Measurements from ENCODE around the gene ATG13. TPM values are rescaled to one million over a fixed set of nuclear protein-coding genes. Genes with fewer than 3 reads are reported as not detected.
A peak's percentile ranks its signal among the peaks of the same experiment; 100 is the strongest.

ATG13 gene
- total RNA-seq, 4 donors from 2014 or later = 68.8 to 94.3 (median 90.2) TPM

DNA sequence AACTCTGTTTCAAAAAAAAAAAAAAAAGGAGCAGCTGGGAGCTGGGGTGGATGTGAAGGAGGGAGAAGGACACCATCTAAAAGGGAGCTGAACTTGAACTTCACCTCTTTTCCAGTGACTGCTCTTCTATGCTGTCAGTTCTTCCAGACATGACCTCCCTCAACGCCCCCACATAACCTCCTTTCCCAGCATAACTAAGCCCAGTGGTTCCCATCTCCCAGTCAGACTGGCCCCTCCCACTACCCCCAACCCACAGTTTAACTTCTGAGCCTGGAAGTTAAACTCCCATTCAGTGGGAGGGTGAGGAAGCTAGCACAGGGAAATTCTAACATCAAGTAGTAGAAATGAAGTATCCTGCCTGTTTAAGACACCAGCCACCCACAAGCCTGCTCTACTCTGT, 81.2 kb downstream of the ATG13 start:
- Histone ChIP-seq H3K4me1 (peaks cover 83% of the 10 kb centered on the region), H3K4me3 (no peak overlapping the region), H3K9me3 (no peaks in the 10 kb centered on the region), H3K27ac (no peak overlapping the region), H3K36me3 (peaks cover 40% of the 10 kb centered on the region), H3K27me3 (no peaks in the 10 kb centered on the region)
- DNase-seq (ENCODE audit: low spot score in 2 of 2) = no peak
- TF ChIP-seq POLR2A (IDR thresholded peaks at IDR 0.05) (no peak), POLR2AphosphoS5 (IDR thresholded peaks at IDR 0.05) (no peak), EP300 (IDR thresholded peaks at IDR 0.05) (no peak)
- TF ChIP-seq, protein P1, sequence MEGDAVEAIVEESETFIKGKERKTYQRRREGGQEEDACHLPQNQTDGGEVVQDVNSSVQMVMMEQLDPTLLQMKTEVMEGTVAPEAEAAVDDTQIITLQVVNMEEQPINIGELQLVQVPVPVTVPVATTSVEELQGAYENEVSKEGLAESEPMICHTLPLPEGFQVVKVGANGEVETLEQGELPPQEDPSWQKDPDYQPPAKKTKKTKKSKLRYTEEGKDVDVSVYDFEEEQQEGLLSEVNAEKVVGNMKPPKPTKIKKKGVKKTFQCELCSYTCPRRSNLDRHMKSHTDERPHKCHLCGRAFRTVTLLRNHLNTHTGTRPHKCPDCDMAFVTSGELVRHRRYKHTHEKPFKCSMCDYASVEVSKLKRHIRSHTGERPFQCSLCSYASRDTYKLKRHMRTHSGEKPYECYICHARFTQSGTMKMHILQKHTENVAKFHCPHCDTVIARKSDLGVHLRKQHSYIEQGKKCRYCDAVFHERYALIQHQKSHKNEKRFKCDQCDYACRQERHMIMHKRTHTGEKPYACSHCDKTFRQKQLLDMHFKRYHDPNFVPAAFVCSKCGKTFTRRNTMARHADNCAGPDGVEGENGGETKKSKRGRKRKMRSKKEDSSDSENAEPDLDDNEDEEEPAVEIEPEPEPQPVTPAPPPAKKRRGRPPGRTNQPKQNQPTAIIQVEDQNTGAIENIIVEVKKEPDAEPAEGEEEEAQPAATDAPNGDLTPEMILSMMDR (IDR thresholded peaks at IDR 0.05) = no peak
- 75% methylated on average over 1 of the region's 1 CpG for WGBS

DNA sequence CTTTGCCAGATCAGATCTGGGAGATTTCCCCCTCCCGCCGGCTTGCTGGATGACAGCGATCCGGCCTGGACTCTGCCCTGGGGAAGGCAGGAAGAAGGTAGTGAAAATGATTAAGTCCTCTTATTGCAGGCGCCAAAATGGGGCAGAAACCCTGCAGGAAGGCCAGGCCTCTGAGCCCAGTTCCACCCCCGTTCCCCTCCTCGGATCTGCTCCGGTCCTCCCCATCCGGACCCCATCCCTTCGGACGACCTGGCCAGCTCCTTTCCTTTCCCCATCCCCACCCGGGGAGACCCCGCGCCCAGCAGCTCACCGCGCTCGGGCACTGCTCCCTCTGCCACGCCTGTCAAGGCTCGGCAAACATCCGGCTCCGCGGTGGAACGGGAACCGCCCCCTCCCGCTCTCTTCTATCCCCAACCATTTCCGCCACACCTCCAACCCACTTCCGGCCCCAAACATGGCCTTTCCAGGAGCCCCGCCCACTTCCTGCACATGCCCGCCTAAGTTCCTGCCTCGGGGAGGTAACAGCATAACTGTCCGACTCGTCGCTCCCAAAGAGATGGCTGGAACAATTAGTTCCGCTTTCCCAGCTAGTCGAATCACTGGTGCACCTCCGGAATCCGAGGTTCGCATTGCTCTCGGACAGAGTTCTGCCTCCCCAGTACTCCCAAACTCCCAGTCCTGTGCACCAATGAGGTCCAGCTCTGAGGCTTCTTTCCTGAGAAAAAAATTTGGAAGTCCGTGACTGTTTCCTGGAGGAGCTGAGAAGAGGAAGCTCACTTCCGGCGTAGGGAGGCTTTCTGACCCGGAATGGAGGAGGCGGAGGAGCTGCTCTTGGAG, 83.1 kb downstream of the ATG13 start, which contains the start of the genes ARHGAP1 and ZNF408:
Gene ARHGAP1 (minus strand): TSS at position 379 of the 837 bp plus-strand sequence. CDS start 4,512 bp downstream, outside the sequence.
Gene ZNF408 (plus strand): TSS at position 791 of the 837 bp plus-strand sequence. CDS start 17 bp downstream, at position 808.
- H3K9me3 ChIP-seq = no peaks in the 10 kb centered on the region
- H3K27me3 ChIP-seq = no peaks in the 10 kb centered on the region
- H3K36me3 ChIP-seq = peaks cover 42% of the 10 kb centered on the region
- H3K27ac ChIP-seq = peak within 1 kb of the TSS; percentile 90
- H3K4me1 ChIP-seq = peaks cover 64% of the 10 kb centered on the region
- under 1% methylated on average over 40 of the region's 44 CpGs for whole genome bisulfite sequencing
- TF ChIP-seq POLR2AphosphoS5 (IDR thresholded peaks at IDR 0.05) (peak in 1 of 3 donors; percentile 66), EP300 (IDR thresholded peaks at IDR 0.05) (no peak), POLR2A (IDR thresholded peaks at IDR 0.05) (peak in 1 of 2 donors; percentile 68)
- TF ChIP-seq, protein P1 (IDR thresholded peaks at IDR 0.05) = no peak
- peak; percentile 100 for DNase-seq (ENCODE audit: low spot score in 2 of 2)
- peak within 1 kb of the TSS; percentile 99 for H3K4me3 ChIP-seq

DNA sequence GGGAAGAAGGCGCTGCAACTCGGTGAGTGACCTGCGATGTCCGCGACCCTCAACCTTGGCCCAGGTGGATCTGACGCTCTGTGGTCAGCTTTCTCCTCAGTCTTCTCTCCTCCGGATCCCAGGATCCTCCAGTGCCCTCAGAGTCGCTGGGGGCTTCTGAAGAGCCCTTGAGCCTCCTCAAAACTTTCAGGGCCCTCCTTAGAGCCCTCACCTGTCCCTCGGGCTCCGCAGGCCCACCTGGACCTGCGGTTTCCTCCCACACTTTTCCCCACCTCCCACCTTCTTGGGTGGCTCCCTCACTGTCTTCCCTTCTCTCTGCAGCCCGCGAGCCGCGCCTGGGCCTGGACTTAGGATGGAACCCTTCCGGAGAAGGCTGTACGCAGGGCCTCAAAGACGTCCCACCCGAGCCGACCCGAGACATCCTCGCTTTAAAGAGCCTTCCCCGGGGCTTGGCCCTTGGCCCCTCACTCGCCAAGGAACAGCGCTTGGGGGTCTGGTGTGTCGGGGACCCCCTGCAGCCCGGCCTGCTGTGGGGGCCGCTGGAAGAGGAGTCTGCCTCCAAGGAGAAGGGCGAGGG, 83.8 kb downstream of the ATG13 start:
- Histone ChIP-seq H3K36me3 (peaks cover 42% of the 10 kb centered on the region), H3K4me1 (peaks cover 59% of the 10 kb centered on the region)
- TF ChIP-seq POLR2A (IDR thresholded peaks at IDR 0.05) (no peak), EP300 (IDR thresholded peaks at IDR 0.05) (no peak), POLR2AphosphoS5 (IDR thresholded peaks at IDR 0.05) (no peak)
- TF ChIP-seq, protein P1 (IDR thresholded peaks at IDR 0.05) = no peak

DNA sequence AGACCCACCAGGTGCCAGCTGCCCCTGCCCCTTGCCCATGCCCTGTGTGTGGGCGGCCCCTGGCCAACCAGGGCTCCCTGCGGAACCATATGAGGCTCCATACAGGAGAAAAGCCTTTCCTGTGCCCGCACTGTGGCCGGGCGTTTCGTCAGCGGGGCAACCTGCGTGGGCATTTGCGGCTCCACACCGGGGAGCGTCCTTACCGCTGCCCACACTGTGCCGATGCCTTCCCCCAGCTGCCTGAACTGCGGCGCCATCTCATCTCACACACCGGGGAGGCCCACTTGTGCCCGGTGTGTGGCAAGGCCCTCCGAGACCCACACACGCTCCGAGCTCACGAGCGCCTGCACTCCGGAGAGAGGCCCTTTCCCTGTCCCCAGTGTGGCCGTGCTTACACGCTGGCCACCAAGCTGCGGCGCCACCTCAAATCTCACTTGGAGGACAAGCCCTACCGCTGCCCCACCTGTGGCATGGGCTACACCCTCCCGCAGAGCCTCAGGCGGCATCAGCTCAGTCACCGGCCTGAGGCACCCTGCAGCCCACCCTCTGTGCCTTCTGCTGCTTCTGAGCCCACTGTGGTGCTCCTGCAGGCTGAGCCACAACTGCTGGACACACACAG, 87.8 kb downstream of the ATG13 start:
- H3K4me1 ChIP-seq = peaks cover 20% of the 10 kb centered on the region
- no peak for TF ChIP-seq POLR2A (IDR thresholded peaks at IDR 0.05)
- no peak for TF ChIP-seq EP300 (IDR thresholded peaks at IDR 0.05)
- TF ChIP-seq POLR2AphosphoS5 (IDR thresholded peaks at IDR 0.05) = no peak
- TF ChIP-seq, protein P1 (IDR thresholded peaks at IDR 0.05) = no peak
- H3K9me3 ChIP-seq = no peaks in the 10 kb centered on the region
- 89% methylated on average over 9 of the region's 31 CpGs for WGBS
- H3K36me3 ChIP-seq = peaks cover 53% of the 10 kb centered on the region
- H3K4me3 ChIP-seq = no peak overlapping the region
- no peaks in the 10 kb centered on the region for H3K27me3 ChIP-seq
- no peak overlapping the region for H3K27ac ChIP-seq
- no peak for DNase-seq (ENCODE audit: low spot score in 2 of 2)

More for the DNA sequence above, 83.8 kb downstream of the ATG13 start:
- Histone ChIP-seq H3K27ac (peak overlapping the region; percentile 90), H3K4me3 (peak overlapping the region; percentile 99), H3K27me3 (no peaks in the 10 kb centered on the region), H3K9me3 (no peaks in the 10 kb centered on the region)
- DNase-seq (ENCODE audit: low spot score in 2 of 2) = no peak
- WGBS = 2% methylated on average over 19 of the region's 29 CpGs
